Fibroblast of pulmonary artery (primary cell): Measurements from ENCODE around the gene IL33.

ENCODE experiments used
- DNase-seq: peaks from one replicate; pipeline ENCODE4 v3.0.0-alpha.2; 2010; ENCODE audit warnings: low read depth
- H3K4me3 ChIP-seq: replicated peaks from 2 replicates; pipeline ENCODE4 v1.5.1; 2011; ENCODE audit warnings: low read depth, mild to moderate bottlenecking, control low read depth, low read length, moderate library complexity
- CTCF ChIP-seq: IDR thresholded peaks from 2 replicates; pipeline ENCODE4 v1.5.1; 2011; ENCODE audit warnings: mild to moderate bottlenecking, control low read depth, low read length, inconsistent platforms; ENCODE audit errors: missing control alignments

IL33 gene

GRCh38 chr9:6186691-6187090, 28.9 kb upstream of the IL33 start:
- H3K4me3 ChIP-seq, result no peak overlapping the region
- no peak for TF ChIP-seq CTCF
- peak; percentile 52 for DNase-seq

- no peak for TF ChIP-seq CTCF
- no peak overlapping the region for H3K4me3 ChIP-seq
- DNase-seq, result no peak
These were observed 28.3 kb upstream of the IL33 start for GRCh38 chr9:6187272-6187671.

- TF ChIP-seq CTCF, result no peak
- no peak overlapping the region for H3K4me3 ChIP-seq
- DNase-seq, result no peak
These were observed 27.1 kb upstream of the IL33 start for GRCh38 chr9:6188466-6188865.

- no peak for TF ChIP-seq CTCF
- no peak overlapping the region for H3K4me3 ChIP-seq
- no peak for DNase-seq
These were observed 26.7 kb upstream of the IL33 start for GRCh38 chr9:6188906-6189305.

- TF ChIP-seq CTCF, result peak; percentile 42
- DNase-seq, result no peak
- no peak overlapping the region for H3K4me3 ChIP-seq
These were observed 20.7 kb upstream of the IL33 start for GRCh38 chr9:6194934-6195333.

- TF ChIP-seq CTCF, result no peak
- no peak overlapping the region for H3K4me3 ChIP-seq
- no peak for DNase-seq
These were observed 19.8 kb upstream of the IL33 start for GRCh38 chr9:6195714-6196360.

GRCh38 chr9:6197330-6197729, 18.3 kb upstream of the IL33 start:
- no peak overlapping the region for H3K4me3 ChIP-seq
- TF ChIP-seq CTCF, result peak; percentile 65
- DNase-seq, result peak; percentile 67
